ENCODE results near the gene ZNF367.

DNA sequence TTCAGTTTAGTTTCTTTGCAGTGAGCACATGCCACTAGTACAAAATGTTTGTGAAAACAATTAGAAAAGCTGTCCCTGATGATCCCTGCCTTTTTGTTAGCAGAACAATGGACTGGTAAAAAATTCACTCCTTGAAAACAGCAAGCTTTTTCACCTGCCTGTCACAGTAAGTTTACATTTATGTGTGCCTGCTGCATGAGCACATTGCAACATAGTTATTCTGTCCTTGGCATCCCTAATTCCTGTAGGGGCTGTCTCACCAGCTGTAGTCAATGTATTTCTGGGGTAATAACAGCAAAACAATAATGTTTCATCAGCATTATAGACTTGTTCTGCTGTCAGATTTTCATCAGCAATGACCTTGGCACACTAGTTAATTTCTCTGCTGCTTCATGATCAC, 11.6 kb upstream of the ZNF367 start:
- TF ChIP-seq POLR2A (IDR thresholded peaks at IDR 0.05; ENCODE audit: low read length) (no peak), GATA1 (IDR thresholded peaks at IDR 0.05; ENCODE audit: low read depth, low read length) (no peak)
